CD4-positive, alpha-beta T cell treated with Interleukin-4 for 1 hour (primary cell): ENCODE measurements around the gene BRCA2.
"Not testable (repeated sequence)": the region's sequence is repeated elsewhere in the genome, so short reads cannot be mapped to it uniquely, and the experiment has no call there.

ENCODE experiments used
- DNase-seq, 2 donors: peaks; one replicate each; pipeline ENCODE4 v3.0.0-alpha.2; 2020 to 2022

Gene BRCA2

GRCh38 chr13:32314271-32315237 lies 754 bp upstream of the BRCA2 start:
- DNase-seq = peak; percentile 80 to 84

GRCh38 chr13:32316028-32316339 lies 676 bp downstream of the BRCA2 start:
- no peak for DNase-seq

- DNase-seq = peak in 1 of 2 donors; percentile 8
Measured at GRCh38 chr13:32316501-32316900, 1.2 kb downstream of the BRCA2 start.

- DNase-seq = no peak
Measured at GRCh38 chr13:32317716-32318465, 2.6 kb downstream of the BRCA2 start.

- DNase-seq = no peak
Measured at GRCh38 chr13:32320528-32320927, 5.2 kb downstream of the BRCA2 start.

GRCh38 chr13:32323912-32324311 lies 8.6 kb downstream of the BRCA2 start:
- DNase-seq = no peak

- DNase-seq = no peak
Measured at GRCh38 chr13:32330441-32330840, 15.1 kb downstream of the BRCA2 start.

- DNase-seq = no peak
Measured at GRCh38 chr13:32334671-32335070, 19.4 kb downstream of the BRCA2 start.

- no peak for DNase-seq
Measured at GRCh38 chr13:32340914-32341313, 25.6 kb downstream of the BRCA2 start.

- no peak for DNase-seq
Measured at GRCh38 chr13:32347651-32348050, 32.3 kb downstream of the BRCA2 start.

- DNase-seq = not testable (repeated sequence)
Measured at GRCh38 chr13:32350839-32351441, 35.6 kb downstream of the BRCA2 start.

- no peak for DNase-seq
Measured at GRCh38 chr13:32354040-32354439, 38.7 kb downstream of the BRCA2 start.

- not testable (repeated sequence) for DNase-seq
Measured at GRCh38 chr13:32355935-32356334, 40.6 kb downstream of the BRCA2 start.

GRCh38 chr13:32362574-32362973 lies 47.3 kb downstream of the BRCA2 start:
- no peak for DNase-seq

GRCh38 chr13:32370805-32371204 lies 55.5 kb downstream of the BRCA2 start:
- DNase-seq = no peak

- DNase-seq = no peak
Measured at GRCh38 chr13:32376642-32377415, 61.5 kb downstream of the BRCA2 start.

- DNase-seq = no peak
Measured at GRCh38 chr13:32378012-32378411, 62.7 kb downstream of the BRCA2 start.

- peak in 1 of 2 donors; percentile 57 for DNase-seq
Measured at GRCh38 chr13:32381539-32381938, 66.2 kb downstream of the BRCA2 start.

- no peak for DNase-seq
Measured at GRCh38 chr13:32383836-32384618, 68.7 kb downstream of the BRCA2 start.

- no peak for DNase-seq
Measured at GRCh38 chr13:32384702-32385101, 69.4 kb downstream of the BRCA2 start.

GRCh38 chr13:32385410-32385809 lies 70.1 kb downstream of the BRCA2 start:
- no peak for DNase-seq

GRCh38 chr13:32390048-32390447 lies 74.7 kb downstream of the BRCA2 start:
- peak in 1 of 2 donors; percentile 43 for DNase-seq
